ENCODE measurements around the gene EFCAB6. TPM values are rescaled to one million over a fixed set of nuclear protein-coding genes. Genes with fewer than 3 reads are reported as not detected.

The EFCAB6 gene
- total and polyA plus RNA-seq, 12 donors, result 1.6 to 4.8 (median 2.9) TPM

- Histone ChIP-seq H3K27me3 (no peaks in the 10 kb centered on the region), H3K36me3 (replicated peaks in 1 of 2) (no peaks in the 10 kb centered on the region), H3K4me1 (replicated peaks in 1 of 2) (no peaks in the 10 kb centered on the region), H3K9me3 (replicated peaks in 1 of 3) (no peaks in the 10 kb centered on the region), H3K27ac (no peak overlapping the region), H3K4me3 (no peak overlapping the region)
- WGBS, 4 donors, result 71 to 95% (median 86%) methylated on average over 3 of the region's 3 CpGs
- DNase-seq, result no peak
- TF ChIP-seq CTCF (IDR thresholded peaks at IDR 0.05) (no peak), POLR2A (IDR thresholded peaks at IDR 0.05) (no peak)
- intact Hi-C loops (cut with DNase I), result no loop called here
Measured at GRCh38 chr22:43697894-43698293, 114.2 kb downstream of the EFCAB6 start.

GRCh38 chr22:43693249-43693648 is 118.9 kb downstream of the EFCAB6 start:
- TF ChIP-seq CTCF (IDR thresholded peaks at IDR 0.05) (no peak), POLR2A (IDR thresholded peaks at IDR 0.05) (no peak)
- no peaks in the 10 kb centered on the region for H3K36me3 ChIP-seq (replicated peaks in 1 of 2)
- DNase-seq, result no peak
- peaks cover 0 to 9% (median 0%) of the 10 kb centered on the region in 3 donors for H3K9me3 ChIP-seq (replicated peaks in 1 of 3)
- H3K4me3 ChIP-seq, result no peak overlapping the region
- no peaks in the 10 kb centered on the region for H3K4me1 ChIP-seq (replicated peaks in 1 of 2)
- H3K27ac ChIP-seq, result no peak overlapping the region
- WGBS, 4 donors, result 85 to 94% (median 89%) methylated on average over 2 of the region's 2 CpGs
- intact Hi-C loops (cut with DNase I), result no loop called here
- no peaks in the 10 kb centered on the region for H3K27me3 ChIP-seq

- intact Hi-C loops (cut with DNase I), result no loop called here
- DNase-seq, result no peak
- Histone ChIP-seq H3K4me1 (replicated peaks in 1 of 2) (no peaks in the 10 kb centered on the region), H3K27me3 (no peaks in the 10 kb centered on the region), H3K27ac (no peak overlapping the region), H3K4me3 (no peak overlapping the region), H3K36me3 (replicated peaks in 1 of 2) (no peaks in the 10 kb centered on the region), H3K9me3 (replicated peaks in 1 of 3) (peaks cover 0 to 9% (median 0%) of the 10 kb centered on the region in 3 donors)
- WGBS, 4 donors, result 84 to 95% (median 89%) methylated on average over 6 of the region's 6 CpGs
- no peak for TF ChIP-seq CTCF (IDR thresholded peaks at IDR 0.05)
- TF ChIP-seq POLR2A (IDR thresholded peaks at IDR 0.05), result no peak
Measured at GRCh38 chr22:43689356-43689755, 122.7 kb downstream of the EFCAB6 start.

- intact Hi-C loops (cut with DNase I), result no loop called here
- TF ChIP-seq POLR2A (IDR thresholded peaks at IDR 0.05) (no peak), CTCF (IDR thresholded peaks at IDR 0.05) (no peak)
- DNase-seq, result no peak
- 87 to 98% (median 92%) methylated on average over 5 to 6 of the region's 6 CpGs for WGBS, 4 donors
- Histone ChIP-seq H3K27me3 (no peaks in the 10 kb centered on the region), H3K4me1 (replicated peaks in 1 of 2) (no peaks in the 10 kb centered on the region), H3K36me3 (replicated peaks in 1 of 2) (no peaks in the 10 kb centered on the region), H3K9me3 (replicated peaks in 1 of 3) (no peaks in the 10 kb centered on the region), H3K4me3 (no peak overlapping the region), H3K27ac (no peak overlapping the region)
Measured at GRCh38 chr22:43682851-43683250, 129.3 kb downstream of the EFCAB6 start.

All from adrenal gland (tissue), 12 donors.